IPS-15b (cell line): ENCODE results near the gene HADHB.

Experiments
- H3K27me3 ChIP-seq: one replicate; pipeline ENCODE4 v1.6.1; 2013; ENCODE audit warnings: low read length; ENCODE audit not compliant: control insufficient read depth, insufficient read depth
- H3K36me3 ChIP-seq: one replicate; pipeline ENCODE4 v1.6.1; 2013; ENCODE audit warnings: low read length; ENCODE audit not compliant: control insufficient read depth, insufficient read depth
- H3K4me1 ChIP-seq: one replicate; pipeline ENCODE4 v1.6.1; 2013; ENCODE audit warnings: mild to moderate bottlenecking, low read length; ENCODE audit not compliant: control insufficient read depth, insufficient read depth
- H3K4me3 ChIP-seq: one replicate; pipeline ENCODE4 v1.5.1; 2013; ENCODE audit warnings: low read depth, low read length
- H3K9ac ChIP-seq: one replicate; pipeline ENCODE4 v1.6.1; 2013; ENCODE audit warnings: low read depth, mild to moderate bottlenecking, low read length
- H3K9me3 ChIP-seq: one replicate; pipeline ENCODE4 v1.6.1; 2013; ENCODE audit warnings: mild to moderate bottlenecking, low read length; ENCODE audit not compliant: control insufficient read depth, insufficient read depth

HADHB gene

GRCh38 chr2:26223018-26223417, 21.7 kb upstream of the HADHB start:
- no peak overlapping the region for H3K4me3 ChIP-seq
- H3K9ac ChIP-seq = no peak overlapping the region
- no peaks in the 10 kb centered on the region for H3K9me3 ChIP-seq
- no peaks in the 10 kb centered on the region for H3K27me3 ChIP-seq
- H3K4me1 ChIP-seq = no peaks in the 10 kb centered on the region
- H3K36me3 ChIP-seq = peaks cover 14% of the 10 kb centered on the region

DNA sequence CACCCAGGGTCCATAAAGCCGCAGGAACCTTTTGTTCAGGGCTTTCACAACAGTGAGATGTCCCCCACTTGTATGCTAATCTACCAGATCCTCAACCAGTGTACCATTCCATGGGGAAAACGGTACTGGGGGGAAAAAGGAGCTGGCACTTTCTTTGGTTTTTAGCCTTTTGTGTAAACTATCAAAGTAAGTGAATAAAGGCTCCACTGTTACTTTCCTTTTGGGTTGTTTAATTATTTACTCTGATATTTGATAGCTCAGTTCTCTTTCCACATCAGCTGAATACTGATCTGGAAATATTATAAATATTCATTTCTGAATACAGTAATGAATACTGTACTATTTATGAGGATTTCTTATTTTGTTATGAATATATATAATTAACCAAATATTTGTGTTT, 20.6 kb upstream of the HADHB start:
- Histone ChIP-seq H3K36me3 (peaks cover 20% of the 10 kb centered on the region), H3K9ac (no peak overlapping the region), H3K4me1 (no peaks in the 10 kb centered on the region), H3K4me3 (no peak overlapping the region), H3K9me3 (no peaks in the 10 kb centered on the region), H3K27me3 (no peaks in the 10 kb centered on the region)

GRCh38 chr2:26229595-26229994, 15.1 kb upstream of the HADHB start:
- H3K27me3 ChIP-seq = no peaks in the 10 kb centered on the region
- no peaks in the 10 kb centered on the region for H3K4me1 ChIP-seq
- H3K9ac ChIP-seq = no peak overlapping the region
- H3K4me3 ChIP-seq = no peak overlapping the region
- H3K36me3 ChIP-seq = peaks cover 44% of the 10 kb centered on the region
- no peaks in the 10 kb centered on the region for H3K9me3 ChIP-seq

- no peaks in the 10 kb centered on the region for H3K9me3 ChIP-seq
- H3K9ac ChIP-seq = no peak overlapping the region
- H3K4me3 ChIP-seq = no peak overlapping the region
- H3K4me1 ChIP-seq = no peaks in the 10 kb centered on the region
- peaks cover 44% of the 10 kb centered on the region for H3K36me3 ChIP-seq
- H3K27me3 ChIP-seq = no peaks in the 10 kb centered on the region
Observed at GRCh38 chr2:26230806-26231205, 13.9 kb upstream of the HADHB start.

GRCh38 chr2:26235089-26235488, 9.7 kb upstream of the HADHB start:
- Histone ChIP-seq H3K4me3 (no peak overlapping the region), H3K4me1 (no peaks in the 10 kb centered on the region), H3K9me3 (no peaks in the 10 kb centered on the region), H3K36me3 (peaks cover 26% of the 10 kb centered on the region), H3K27me3 (no peaks in the 10 kb centered on the region), H3K9ac (no peak overlapping the region)

DNA sequence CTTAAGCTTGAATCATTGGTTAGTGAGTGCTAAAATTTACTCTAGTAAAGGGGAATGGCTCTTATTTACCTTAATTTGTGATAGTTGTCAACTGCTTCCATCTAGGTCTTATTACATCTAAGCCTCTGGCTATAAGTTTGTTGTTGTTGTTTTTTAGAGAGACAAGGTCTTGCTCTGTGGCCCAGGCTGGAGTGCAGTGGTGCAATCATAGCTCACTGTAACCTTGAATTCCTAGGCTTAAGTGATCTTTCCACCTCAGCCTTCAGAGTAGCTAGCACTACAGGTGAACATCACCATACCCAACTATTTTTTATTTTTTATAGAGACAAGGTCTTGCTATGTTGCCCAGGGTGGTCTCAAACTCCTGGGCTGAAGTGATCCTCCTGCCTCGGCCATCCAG, 6.9 kb upstream of the HADHB start:
- no peak overlapping the region for H3K9ac ChIP-seq
- H3K36me3 ChIP-seq = peaks cover 14% of the 10 kb centered on the region
- H3K4me3 ChIP-seq = no peak overlapping the region
- no peaks in the 10 kb centered on the region for H3K9me3 ChIP-seq
- no peaks in the 10 kb centered on the region for H3K27me3 ChIP-seq
- H3K4me1 ChIP-seq = no peaks in the 10 kb centered on the region

DNA sequence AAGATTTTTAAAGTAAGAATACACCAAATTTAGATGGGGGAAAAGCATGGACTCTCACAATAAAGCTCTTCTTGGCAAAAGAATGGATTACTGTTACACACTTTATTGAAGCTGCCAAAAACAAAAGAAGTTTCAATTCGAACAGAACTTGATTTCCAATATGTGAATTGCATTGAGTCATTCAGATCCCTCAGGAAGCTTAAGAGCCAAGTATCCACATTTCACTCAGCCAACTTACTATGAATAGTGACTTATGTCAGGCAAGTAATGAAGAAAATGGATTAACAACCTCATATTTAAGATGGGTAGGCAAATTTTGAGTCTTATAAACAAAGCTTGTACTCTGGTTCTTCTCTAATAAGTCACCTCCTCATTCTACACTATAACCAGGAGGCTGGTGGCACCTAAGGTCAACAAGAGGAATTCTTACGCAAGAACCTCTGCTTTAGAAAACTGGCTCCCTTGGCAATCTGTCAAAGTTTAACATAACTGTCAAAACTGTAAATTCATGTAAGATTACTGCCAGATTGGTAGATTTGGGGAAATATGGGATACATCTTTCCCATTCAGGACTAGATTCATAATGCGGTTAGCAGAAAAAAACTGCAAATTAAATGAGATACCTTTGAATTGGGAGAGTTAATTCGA, 6.3 kb upstream of the HADHB start:
- H3K9ac ChIP-seq = no peak overlapping the region
- H3K9me3 ChIP-seq = no peaks in the 10 kb centered on the region
- no peaks in the 10 kb centered on the region for H3K27me3 ChIP-seq
- H3K4me3 ChIP-seq = no peak overlapping the region
- H3K4me1 ChIP-seq = no peaks in the 10 kb centered on the region
- H3K36me3 ChIP-seq = peaks cover 8% of the 10 kb centered on the region

GRCh38 chr2:26241928-26242436, 2.8 kb upstream of the HADHB start:
- no peaks in the 10 kb centered on the region for H3K27me3 ChIP-seq
- no peak overlapping the region for H3K4me3 ChIP-seq
- H3K9me3 ChIP-seq = no peaks in the 10 kb centered on the region
- no peaks in the 10 kb centered on the region for H3K36me3 ChIP-seq
- H3K4me1 ChIP-seq = no peaks in the 10 kb centered on the region
- H3K9ac ChIP-seq = no peak overlapping the region

GRCh38 chr2:26243470-26244308, 1.1 kb upstream of the HADHB start:
- H3K9ac ChIP-seq = peak overlapping the region; percentile 77
- H3K36me3 ChIP-seq = no peaks in the 10 kb centered on the region
- no peaks in the 10 kb centered on the region for H3K27me3 ChIP-seq
- no peaks in the 10 kb centered on the region for H3K9me3 ChIP-seq
- H3K4me1 ChIP-seq = no peaks in the 10 kb centered on the region
- H3K4me3 ChIP-seq = peak overlapping the region; percentile 97

GRCh38 chr2:26245231-26245732, 543 bp downstream of the HADHB start:
- H3K4me1 ChIP-seq = no peaks in the 10 kb centered on the region
- peak overlapping the region; percentile 80 for H3K9ac ChIP-seq
- no peaks in the 10 kb centered on the region for H3K36me3 ChIP-seq
- H3K9me3 ChIP-seq = no peaks in the 10 kb centered on the region
- no peaks in the 10 kb centered on the region for H3K27me3 ChIP-seq
- peak overlapping the region; percentile 97 for H3K4me3 ChIP-seq

GRCh38 chr2:26245810-26246209, 1.1 kb downstream of the HADHB start:
- H3K9me3 ChIP-seq = no peaks in the 10 kb centered on the region
- no peaks in the 10 kb centered on the region for H3K27me3 ChIP-seq
- H3K4me3 ChIP-seq = peak overlapping the region; percentile 97
- no peaks in the 10 kb centered on the region for H3K36me3 ChIP-seq
- H3K9ac ChIP-seq = no peak overlapping the region
- no peaks in the 10 kb centered on the region for H3K4me1 ChIP-seq

DNA sequence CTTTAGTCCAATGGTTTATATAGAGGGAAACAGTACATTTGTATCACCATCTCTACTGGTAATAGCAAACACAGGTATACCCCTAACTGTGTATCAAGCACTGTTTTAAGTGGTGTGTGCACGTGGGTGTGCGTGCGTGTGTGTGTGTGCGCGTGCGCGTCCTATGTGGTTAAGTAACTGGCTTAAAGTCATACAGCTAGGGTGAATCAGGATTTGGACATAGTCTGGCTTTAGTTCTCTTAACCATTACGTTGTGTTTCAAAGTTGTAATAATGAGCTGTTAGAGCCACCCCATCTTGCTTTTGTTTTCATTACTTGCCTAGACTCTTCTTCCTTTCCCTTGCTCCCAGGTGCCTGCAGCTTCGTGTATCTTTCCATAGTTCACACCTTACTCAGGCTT, 2.1 kb downstream of the HADHB start:
- Histone ChIP-seq H3K36me3 (no peaks in the 10 kb centered on the region), H3K4me1 (no peaks in the 10 kb centered on the region), H3K27me3 (no peaks in the 10 kb centered on the region), H3K9me3 (no peaks in the 10 kb centered on the region), H3K4me3 (no peak overlapping the region), H3K9ac (no peak overlapping the region)
